Measurements from ENCODE around the gene DRAP1. TPM values are rescaled to one million over a fixed set of nuclear protein-coding genes. Genes with fewer than 3 reads are reported as not detected.

DRAP1 gene
- polyA plus RNA-seq, 1 donor = 71.0 TPM

GRCh38 chr11:65879617-65880016 lies 39.6 kb upstream of the DRAP1 start, which contains the start of gene CTSW:
TSS of gene CTSW (plus strand) at chr11:65879837. CDS start at chr11:65879855, 18 bp downstream.
- peaks cover 26% of the 10 kb centered on the region for H3K36me3 ChIP-seq (ENCODE audit: control insufficient read depth, insufficient read depth, low read length)
- no peak within 1 kb of the TSS for H3K27ac ChIP-seq (ENCODE audit: low read length)
- WGBS (ENCODE audit: insufficient coverage, low lambda C conversion rate) = no CpG with 5 or more reads among the region's 7 CpGs
- DNase-seq = no peak
- H3K9me3 ChIP-seq (ENCODE audit: control insufficient read depth, low read depth, low read length) = no peaks in the 10 kb centered on the region
- no peak within 1 kb of the TSS for H3K4me3 ChIP-seq (ENCODE audit: low read length)
- H3K27me3 ChIP-seq (ENCODE audit: control insufficient read depth, insufficient read depth, low read length) = no peaks in the 10 kb centered on the region
- H3K4me1 ChIP-seq (ENCODE audit: control insufficient read depth, insufficient read depth, low read length) = peaks cover 5% of the 10 kb centered on the region

GRCh38 chr11:65880027-65880426 lies 39.2 kb upstream of the DRAP1 start:
- WGBS (ENCODE audit: insufficient coverage, low lambda C conversion rate) = no CpG with 5 or more reads among the region's 7 CpGs
- no peaks in the 10 kb centered on the region for H3K27me3 ChIP-seq (ENCODE audit: control insufficient read depth, insufficient read depth, low read length)
- H3K4me1 ChIP-seq (ENCODE audit: control insufficient read depth, insufficient read depth, low read length) = peaks cover 9% of the 10 kb centered on the region
- no peak overlapping the region for H3K27ac ChIP-seq (ENCODE audit: low read length)
- no peak overlapping the region for H3K4me3 ChIP-seq (ENCODE audit: low read length)
- H3K9me3 ChIP-seq (ENCODE audit: control insufficient read depth, low read depth, low read length) = no peaks in the 10 kb centered on the region
- no peak for DNase-seq
- H3K36me3 ChIP-seq (ENCODE audit: control insufficient read depth, insufficient read depth, low read length) = peaks cover 27% of the 10 kb centered on the region

GRCh38 chr11:65880844-65881421 lies 38.3 kb upstream of the DRAP1 start:
- no peak overlapping the region for H3K27ac ChIP-seq (ENCODE audit: low read length)
- H3K9me3 ChIP-seq (ENCODE audit: control insufficient read depth, low read depth, low read length) = no peaks in the 10 kb centered on the region
- H3K27me3 ChIP-seq (ENCODE audit: control insufficient read depth, insufficient read depth, low read length) = no peaks in the 10 kb centered on the region
- no peak overlapping the region for H3K4me3 ChIP-seq (ENCODE audit: low read length)
- WGBS (ENCODE audit: insufficient coverage, low lambda C conversion rate) = no CpG with 5 or more reads among the region's 7 CpGs
- H3K36me3 ChIP-seq (ENCODE audit: control insufficient read depth, insufficient read depth, low read length) = peaks cover 36% of the 10 kb centered on the region
- DNase-seq = no peak
- H3K4me1 ChIP-seq (ENCODE audit: control insufficient read depth, insufficient read depth, low read length) = peaks cover 16% of the 10 kb centered on the region

- Histone ChIP-seq H3K4me3 (ENCODE audit: low read length) (no peak overlapping the region), H3K9me3 (ENCODE audit: control insufficient read depth, low read depth, low read length) (no peaks in the 10 kb centered on the region), H3K36me3 (ENCODE audit: control insufficient read depth, insufficient read depth, low read length) (peaks cover 42% of the 10 kb centered on the region), H3K27me3 (ENCODE audit: control insufficient read depth, insufficient read depth, low read length) (no peaks in the 10 kb centered on the region), H3K4me1 (ENCODE audit: control insufficient read depth, insufficient read depth, low read length) (peaks cover 28% of the 10 kb centered on the region), H3K27ac (ENCODE audit: low read length) (no peak overlapping the region)
- DNase-seq = no peak
- no CpG with 5 or more reads among the region's 30 CpGs for WGBS (ENCODE audit: insufficient coverage, low lambda C conversion rate)
Measured at GRCh38 chr11:65882120-65883057, 36.8 kb upstream of the DRAP1 start.

- H3K27ac ChIP-seq (ENCODE audit: low read length) = no peak overlapping the region
- H3K4me3 ChIP-seq (ENCODE audit: low read length) = no peak overlapping the region
- peaks cover 31% of the 10 kb centered on the region for H3K4me1 ChIP-seq (ENCODE audit: control insufficient read depth, insufficient read depth, low read length)
- WGBS (ENCODE audit: insufficient coverage, low lambda C conversion rate) = no CpG with 5 or more reads among the region's 13 CpGs
- H3K36me3 ChIP-seq (ENCODE audit: control insufficient read depth, insufficient read depth, low read length) = peaks cover 42% of the 10 kb centered on the region
- H3K9me3 ChIP-seq (ENCODE audit: control insufficient read depth, low read depth, low read length) = no peaks in the 10 kb centered on the region
- no peak for DNase-seq
- H3K27me3 ChIP-seq (ENCODE audit: control insufficient read depth, insufficient read depth, low read length) = no peaks in the 10 kb centered on the region
Measured at GRCh38 chr11:65883058-65883761, 36.0 kb upstream of the DRAP1 start.

- Histone ChIP-seq H3K27me3 (ENCODE audit: control insufficient read depth, insufficient read depth, low read length) (no peaks in the 10 kb centered on the region), H3K4me3 (ENCODE audit: low read length) (no peak overlapping the region), H3K27ac (ENCODE audit: low read length) (no peak overlapping the region), H3K36me3 (ENCODE audit: control insufficient read depth, insufficient read depth, low read length) (peaks cover 42% of the 10 kb centered on the region), H3K4me1 (ENCODE audit: control insufficient read depth, insufficient read depth, low read length) (peaks cover 36% of the 10 kb centered on the region), H3K9me3 (ENCODE audit: control insufficient read depth, low read depth, low read length) (no peaks in the 10 kb centered on the region)
- no CpG with 5 or more reads among the region's 28 CpGs for WGBS (ENCODE audit: insufficient coverage, low lambda C conversion rate)
- no peak for DNase-seq
Measured at GRCh38 chr11:65883786-65884715, 35.2 kb upstream of the DRAP1 start.

GRCh38 chr11:65884716-65885092 lies 34.5 kb upstream of the DRAP1 start:
- peak; percentile 66 to 69 for DNase-seq
- Histone ChIP-seq H3K4me3 (ENCODE audit: low read length) (no peak overlapping the region), H3K9me3 (ENCODE audit: control insufficient read depth, low read depth, low read length) (no peaks in the 10 kb centered on the region), H3K27ac (ENCODE audit: low read length) (no peak overlapping the region), H3K4me1 (ENCODE audit: control insufficient read depth, insufficient read depth, low read length) (peaks cover 40% of the 10 kb centered on the region), H3K27me3 (ENCODE audit: control insufficient read depth, insufficient read depth, low read length) (no peaks in the 10 kb centered on the region), H3K36me3 (ENCODE audit: control insufficient read depth, insufficient read depth, low read length) (peaks cover 42% of the 10 kb centered on the region)
- no CpG with 5 or more reads among the region's 9 CpGs for WGBS (ENCODE audit: insufficient coverage, low lambda C conversion rate)

GRCh38 chr11:65885231-65885630 lies 34.0 kb upstream of the DRAP1 start:
- Histone ChIP-seq H3K9me3 (ENCODE audit: control insufficient read depth, low read depth, low read length) (no peaks in the 10 kb centered on the region), H3K27me3 (ENCODE audit: control insufficient read depth, insufficient read depth, low read length) (no peaks in the 10 kb centered on the region), H3K4me3 (ENCODE audit: low read length) (no peak overlapping the region), H3K27ac (ENCODE audit: low read length) (peak overlapping the region; percentile 3), H3K36me3 (ENCODE audit: control insufficient read depth, insufficient read depth, low read length) (peaks cover 42% of the 10 kb centered on the region), H3K4me1 (ENCODE audit: control insufficient read depth, insufficient read depth, low read length) (peaks cover 45% of the 10 kb centered on the region)
- DNase-seq = no peak
- no CpG with 5 or more reads among the region's 7 CpGs for WGBS (ENCODE audit: insufficient coverage, low lambda C conversion rate)

GRCh38 chr11:65885808-65886536 lies 33.3 kb upstream of the DRAP1 start:
- H3K4me3 ChIP-seq (ENCODE audit: low read length) = no peak overlapping the region
- H3K27me3 ChIP-seq (ENCODE audit: control insufficient read depth, insufficient read depth, low read length) = no peaks in the 10 kb centered on the region
- H3K9me3 ChIP-seq (ENCODE audit: control insufficient read depth, low read depth, low read length) = no peaks in the 10 kb centered on the region
- peak in 1 of 2 donors; percentile 42 for DNase-seq
- peaks cover 42% of the 10 kb centered on the region for H3K36me3 ChIP-seq (ENCODE audit: control insufficient read depth, insufficient read depth, low read length)
- peak overlapping the region; percentile 4 for H3K27ac ChIP-seq (ENCODE audit: low read length)
- no CpG with 5 or more reads among the region's 12 CpGs for WGBS (ENCODE audit: insufficient coverage, low lambda C conversion rate)
- peaks cover 46% of the 10 kb centered on the region for H3K4me1 ChIP-seq (ENCODE audit: control insufficient read depth, insufficient read depth, low read length)

Measured in large intestine (tissue), 3 donors.